Left lung (tissue), 10 donors: ENCODE results near the gene RELL2. TPM values are rescaled to one million over a fixed set of nuclear protein-coding genes. Genes with fewer than 3 reads are reported as not detected.

Source experiments
- ATAC-seq: fragments of 200-7000 bp; cut with Tn5 transposase; one replicate; pipeline ENCODE4 v1.9.1; 2020; ENCODE audit warnings: moderate library complexity
- DNase-seq, 4 donors: peaks; one replicate each; pipeline ENCODE4 v3.0.0-alpha.2; 2013 to 2020
- H3K27ac ChIP-seq, 2 donors: fragments of 200-600 bp; sonication (generic) in 1 of 2; one replicate each; pipeline versions ENCODE4 v1.5.0 to v1.8.0; 2020 to 2021
- H3K27me3 ChIP-seq, 2 donors: fragments of 200-600 bp; sonication (generic) in 1 of 2; one replicate each; pipeline versions ENCODE4 v1.5.0 to v1.8.0; 2020 to 2021
- H3K36me3 ChIP-seq, 2 donors: fragments of 200-600 bp; sonication (generic) in 1 of 2; one replicate each; pipeline versions ENCODE4 v1.5.0 to v1.8.0; 2020 to 2021
- H3K4me1 ChIP-seq, 2 donors: fragments of 200-600 bp; one replicate each; pipeline ENCODE4 v1.8.0; 2021
- H3K4me3 ChIP-seq, 2 donors: fragments of 200-600 bp; sonication (generic) in 1 of 2; one replicate each; pipeline versions ENCODE4 v1.5.0 to v1.8.0; 2020 to 2021; ENCODE audit warnings: mild to moderate bottlenecking in 1 of 2
- H3K9me3 ChIP-seq, 2 donors: fragments of 200-600 bp; sonication (generic) in 1 of 2; one replicate each; pipeline versions ENCODE4 v1.5.0 to v1.8.0; 2020 to 2021
- CTCF ChIP-seq, 2 donors: fragments of 200-600 bp; sonication (generic) in 1 of 2; IDR thresholded peaks; one replicate each; pipeline versions ENCODE4 v1.5.0 to v1.8.0; 2021; ENCODE audit warnings: antibody characterized with exemption in 2 of 2
- intact Hi-C, 2 donors: fragments of 100-400 bp; cut with DNase I; formaldehyde crosslinking; loops; one replicate each; pipeline versions ENCODE4 v1.11.2 to v1.14.2; 2022
- polyA plus RNA-seq, 6 donors: library from polyadenylated mRNA; unstranded; fragments of 120-200 nt; gene quantifications; one replicate each; pipeline ENCODE4 v1.2.1, GENCODE V29; 2013; ENCODE audit not compliant: insufficient read length in 6 of 6
- total RNA-seq, 2 donors: library from RNA; stranded (reverse); fragmentation: NEBNext Ultra II Directional; extraction: Animal tissue kit (Norgen Biotek cat#: 25700); gene quantifications; one replicate each; pipeline ENCODE4 v1.2.1, GENCODE V29; 2021
- donor health status: DM: no; HTN: yes; CAD: no.
- donor health status: DM: no; HTN: no; CAD: no.

The RELL2 gene
- total and polyA plus RNA-seq, 8 donors = 0.27 to 6.3 (median 0.72) TPM

DNA sequence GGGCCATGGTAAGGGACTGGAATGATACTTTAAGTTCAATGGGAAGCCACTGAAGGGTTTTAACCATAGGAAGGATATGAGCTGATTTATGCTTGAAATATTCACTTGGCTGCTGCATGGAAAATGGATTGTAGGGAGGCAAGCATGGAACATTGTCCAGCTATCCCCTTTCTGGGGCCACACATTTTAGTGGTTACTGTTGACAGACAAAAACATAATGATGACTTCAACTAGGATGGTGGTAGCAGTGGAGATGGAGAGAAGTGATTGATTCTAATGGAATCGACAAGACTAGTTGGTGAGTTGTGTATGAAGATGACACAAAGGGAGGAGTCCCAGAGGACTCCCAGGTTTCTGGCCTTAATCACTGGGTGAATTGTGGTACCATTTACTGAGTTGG lies 20.6 kb downstream of the RELL2 start:
- Histone ChIP-seq H3K27me3 (no peaks in the 10 kb centered on the region), H3K9me3 (no peaks in the 10 kb centered on the region), H3K36me3 (peaks cover 0 to 79% of the 10 kb centered on the region in 2 donors), H3K4me1 (no peaks in the 10 kb centered on the region), H3K27ac (no peak overlapping the region), H3K4me3 (no peak overlapping the region)
- no peak for TF ChIP-seq CTCF (IDR thresholded peaks at IDR 0.05)
- intact Hi-C loops = no loop called here
- ATAC-seq (no peak), DNase-seq (no peak)

DNA sequence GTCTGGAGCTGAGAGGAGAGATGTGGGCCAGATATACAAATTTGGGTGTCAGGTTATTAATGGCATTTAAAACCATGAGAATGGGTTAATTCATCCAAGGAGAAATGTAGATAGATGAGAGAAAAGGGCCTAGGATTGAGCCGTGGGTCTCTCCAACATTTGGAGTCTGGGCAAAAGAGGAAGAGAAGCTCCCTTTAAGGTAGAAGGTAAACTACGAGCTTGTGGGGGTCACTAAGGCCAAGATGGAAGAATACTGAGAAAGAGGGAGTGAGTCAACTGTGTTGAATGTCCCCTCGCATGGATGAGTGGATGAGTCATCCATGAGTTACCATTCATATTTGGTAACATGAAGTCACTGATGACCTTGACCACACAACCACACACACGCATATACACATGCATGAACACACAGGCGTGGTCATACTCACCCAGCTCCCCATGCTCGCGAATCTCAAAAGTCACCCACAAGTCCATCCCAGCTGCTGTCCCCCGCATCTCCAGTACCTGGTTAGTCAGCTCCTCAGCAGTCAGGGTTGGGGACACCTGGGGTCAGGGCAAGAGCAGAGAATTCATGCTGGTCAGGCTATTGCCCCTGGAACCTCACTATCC lies 21.2 kb downstream of the RELL2 start:
- H3K36me3 ChIP-seq = peaks cover 0 to 84% of the 10 kb centered on the region in 2 donors
- no peak overlapping the region for H3K27ac ChIP-seq
- intact Hi-C loops = no loop called here
- TF ChIP-seq CTCF (IDR thresholded peaks at IDR 0.05) = no peak
- no peak for DNase-seq
- no peaks in the 10 kb centered on the region for H3K27me3 ChIP-seq
- no peaks in the 10 kb centered on the region for H3K4me1 ChIP-seq
- H3K9me3 ChIP-seq = no peaks in the 10 kb centered on the region
- no peak overlapping the region for H3K4me3 ChIP-seq
- ATAC-seq = no peak

DNA sequence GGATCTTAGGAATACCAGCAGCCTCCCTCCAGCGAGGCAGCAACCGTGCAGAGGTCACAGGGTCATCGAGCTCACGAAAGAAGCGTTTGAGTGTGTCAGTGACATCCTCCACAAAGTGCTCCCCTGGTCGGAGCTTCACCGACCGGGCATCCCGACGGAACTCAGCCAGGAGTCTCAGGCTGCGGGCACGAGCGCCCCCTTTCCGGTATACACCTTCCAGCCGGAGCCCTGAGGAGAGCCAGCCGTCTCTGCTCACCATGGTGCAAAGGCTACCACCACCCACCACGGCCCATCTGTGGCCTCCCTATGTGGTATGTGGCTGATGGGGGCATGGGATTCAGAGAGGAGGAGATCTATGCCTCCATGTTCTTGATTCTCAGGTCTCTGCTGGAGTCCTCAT lies 25.2 kb downstream of the RELL2 start:
- H3K4me3 ChIP-seq = no peak overlapping the region
- ATAC-seq = no peak
- H3K9me3 ChIP-seq = no peaks in the 10 kb centered on the region
- peaks cover 3 to 9% of the 10 kb centered on the region in 2 donors for H3K4me1 ChIP-seq
- no peak for DNase-seq
- no peaks in the 10 kb centered on the region for H3K27me3 ChIP-seq
- TF ChIP-seq CTCF (IDR thresholded peaks at IDR 0.05) = no peak
- intact Hi-C loops = no loop called here
- H3K27ac ChIP-seq = no peak overlapping the region
- peaks cover 0 to 67% of the 10 kb centered on the region in 2 donors for H3K36me3 ChIP-seq

DNA sequence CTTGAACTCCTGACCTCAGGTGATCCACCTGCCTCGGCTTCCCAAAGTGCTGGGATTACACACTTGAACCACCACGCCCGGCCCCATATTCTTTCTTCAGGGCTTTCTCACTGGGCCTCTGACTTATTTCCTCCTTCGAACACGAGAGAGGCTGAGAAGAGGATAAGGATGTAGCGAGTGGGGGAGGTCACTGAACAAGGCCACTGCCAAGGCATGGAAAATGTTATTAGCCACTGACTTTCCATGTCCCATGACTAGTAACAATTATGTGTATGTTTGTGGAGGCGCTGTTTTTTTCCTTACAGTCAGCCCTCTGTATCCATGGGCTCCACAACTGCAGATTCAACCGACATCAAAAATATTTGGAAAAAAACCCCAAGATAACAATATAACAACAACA lies 26.7 kb downstream of the RELL2 start:
- ATAC-seq = no peak
- H3K36me3 ChIP-seq = peaks cover 0 to 58% of the 10 kb centered on the region in 2 donors
- no peaks in the 10 kb centered on the region for H3K27me3 ChIP-seq
- intact Hi-C loops = no loop called here
- H3K27ac ChIP-seq = no peak overlapping the region
- no peak overlapping the region for H3K4me3 ChIP-seq
- no peak for TF ChIP-seq CTCF (IDR thresholded peaks at IDR 0.05)
- H3K4me1 ChIP-seq = peaks cover 3 to 9% of the 10 kb centered on the region in 2 donors
- no peak for DNase-seq
- no peaks in the 10 kb centered on the region for H3K9me3 ChIP-seq

GRCh38 chr5:141664733-141665461 lies 28.1 kb downstream of the RELL2 start:
- H3K4me3 ChIP-seq = no peak overlapping the region
- intact Hi-C loops = no loop called here
- peak; percentile 98 for ATAC-seq

More at GRCh38 chr5:141664733-141665461, 28.1 kb downstream of the RELL2 start:
- Histone ChIP-seq H3K4me1 (peaks cover 3 to 9% of the 10 kb centered on the region in 2 donors), H3K27ac (peak overlapping the region in 1 of 2 donors; percentile 14), H3K36me3 (peaks cover 0 to 59% of the 10 kb centered on the region in 2 donors), H3K9me3 (no peaks in the 10 kb centered on the region), H3K27me3 (no peaks in the 10 kb centered on the region)
- peak; percentile 90 to 95 for TF ChIP-seq CTCF (IDR thresholded peaks at IDR 0.05)
- peak; percentile 54 to 92 (median 78) for DNase-seq
